ENCODE measurements around the gene PPP1CC.

The PPP1CC gene

GRCh38 chr12:110688446-110689280 is 54.0 kb downstream of the PPP1CC start, which contains the start of gene HVCN1:
Gene HVCN1 (minus strand): TSS chr12:110689115. CDS start chr12:110683245, 5,870 bp downstream.
- DNase-seq (ENCODE audit: low read depth in 1 of 2, low spot score in 1 of 2) = no peak

GRCh38 chr12:110687396-110688169 is 55.1 kb downstream of the PPP1CC start:
- no peak for DNase-seq (ENCODE audit: low read depth in 1 of 2, low spot score in 1 of 2)

GRCh38 chr12:110686294-110686903 is 56.3 kb downstream of the PPP1CC start:
- no peak for DNase-seq (ENCODE audit: low read depth in 1 of 2, low spot score in 1 of 2)

- DNase-seq (ENCODE audit: low read depth in 1 of 2, low spot score in 1 of 2) = no peak
Observed at GRCh38 chr12:110684312-110684836, 58.3 kb downstream of the PPP1CC start.

GRCh38 chr12:110683888-110684287 is 58.8 kb downstream of the PPP1CC start:
- DNase-seq (ENCODE audit: low read depth in 1 of 2, low spot score in 1 of 2) = no peak

GRCh38 chr12:110680032-110680431 is 62.7 kb downstream of the PPP1CC start:
- no peak for DNase-seq (ENCODE audit: low read depth in 1 of 2, low spot score in 1 of 2)

GRCh38 chr12:110679201-110679600 is 63.5 kb downstream of the PPP1CC start:
- no peak for DNase-seq (ENCODE audit: low read depth in 1 of 2, low spot score in 1 of 2)

- DNase-seq (ENCODE audit: low read depth in 1 of 2, low spot score in 1 of 2) = no peak
Observed at GRCh38 chr12:110677982-110678381, 64.7 kb downstream of the PPP1CC start.

- DNase-seq (ENCODE audit: low read depth in 1 of 2, low spot score in 1 of 2) = no peak
Observed at GRCh38 chr12:110677206-110677911, 65.3 kb downstream of the PPP1CC start.

GRCh38 chr12:110676171-110676570 is 66.5 kb downstream of the PPP1CC start:
- no peak for DNase-seq (ENCODE audit: low read depth in 1 of 2, low spot score in 1 of 2)

GRCh38 chr12:110670161-110670701 is 72.5 kb downstream of the PPP1CC start:
- DNase-seq (ENCODE audit: low read depth in 1 of 2, low spot score in 1 of 2) = peak in 1 of 2 donors; percentile 42

Measured in activated CD4-positive, alpha-beta T cell treated with anti-CD3 and anti-CD28 coated beads, Interleukin-2, amount 50 U/mL, for 24 hours (primary cell).